ENCODE measurements around the gene ARHGAP42. TPM values are rescaled to one million over a fixed set of nuclear protein-coding genes. Genes with fewer than 3 reads are reported as not detected.
A peak's percentile ranks its signal among the peaks of the same experiment; 100 is the strongest.

The ARHGAP42 gene
- total RNA-seq, 1 donor from 2014 or later: 25.3 TPM

- no peak for DNase-seq (ENCODE audit: low spot score, unreplicated experiment)
- Mint-ChIP-seq H3K4me3 (ENCODE audit: low read depth) (no peak overlapping the region), H3K4me1 (ENCODE audit: low read depth) (peaks cover 6% of the 10 kb centered on the region), H3K36me3 (ENCODE audit: insufficient read depth) (no peaks in the 10 kb centered on the region), H3K27me3 (no peaks in the 10 kb centered on the region), H3K9me3 (ENCODE audit: low read depth) (no peaks in the 10 kb centered on the region), H3K27ac (no peak overlapping the region)
- TF ChIP-seq CTCF (IDR thresholded peaks at IDR 0.05; ENCODE audit: unreplicated experiment): no peak
These were observed 14.0 kb upstream of the ARHGAP42 start for GRCh38 chr11:100673063-100673462.

DNA sequence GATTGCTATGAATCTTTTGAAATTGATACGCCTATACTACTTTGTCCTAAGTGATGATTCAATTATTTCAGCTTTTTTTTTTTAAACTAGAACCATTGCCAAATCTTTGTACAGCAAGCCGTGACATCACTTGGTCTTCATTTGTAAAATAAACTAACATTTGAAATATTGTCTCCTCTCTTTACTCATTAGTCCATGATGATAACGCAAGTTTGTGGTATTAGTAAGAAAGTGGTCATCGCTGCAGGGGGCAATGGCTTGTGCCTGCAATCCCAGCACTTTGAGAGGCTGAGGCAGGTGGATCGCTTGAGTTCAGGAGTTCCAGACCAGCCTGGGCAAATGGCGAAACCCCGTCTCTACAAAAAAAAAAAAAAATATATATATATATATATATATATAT, 12.9 kb upstream of the ARHGAP42 start:
- H3K27me3 Mint-ChIP-seq: no peaks in the 10 kb centered on the region
- H3K4me1 Mint-ChIP-seq (ENCODE audit: low read depth): peaks cover 6% of the 10 kb centered on the region
- no peak overlapping the region for H3K27ac Mint-ChIP-seq
- no peak for TF ChIP-seq CTCF (IDR thresholded peaks at IDR 0.05; ENCODE audit: unreplicated experiment)
- H3K4me3 Mint-ChIP-seq (ENCODE audit: low read depth): no peak overlapping the region
- H3K9me3 Mint-ChIP-seq (ENCODE audit: low read depth): no peaks in the 10 kb centered on the region
- no peak for DNase-seq (ENCODE audit: low spot score, unreplicated experiment)
- no peaks in the 10 kb centered on the region for H3K36me3 Mint-ChIP-seq (ENCODE audit: insufficient read depth)

- no peak for TF ChIP-seq CTCF (IDR thresholded peaks at IDR 0.05; ENCODE audit: unreplicated experiment)
- DNase-seq (ENCODE audit: low spot score, unreplicated experiment): no peak
- Mint-ChIP-seq H3K27me3 (no peaks in the 10 kb centered on the region), H3K36me3 (ENCODE audit: insufficient read depth) (no peaks in the 10 kb centered on the region), H3K4me1 (ENCODE audit: low read depth) (peaks cover 10% of the 10 kb centered on the region), H3K4me3 (ENCODE audit: low read depth) (no peak overlapping the region), H3K9me3 (ENCODE audit: low read depth) (no peaks in the 10 kb centered on the region), H3K27ac (no peak overlapping the region)
These were observed 11.9 kb upstream of the ARHGAP42 start for GRCh38 chr11:100675115-100675650.

DNA sequence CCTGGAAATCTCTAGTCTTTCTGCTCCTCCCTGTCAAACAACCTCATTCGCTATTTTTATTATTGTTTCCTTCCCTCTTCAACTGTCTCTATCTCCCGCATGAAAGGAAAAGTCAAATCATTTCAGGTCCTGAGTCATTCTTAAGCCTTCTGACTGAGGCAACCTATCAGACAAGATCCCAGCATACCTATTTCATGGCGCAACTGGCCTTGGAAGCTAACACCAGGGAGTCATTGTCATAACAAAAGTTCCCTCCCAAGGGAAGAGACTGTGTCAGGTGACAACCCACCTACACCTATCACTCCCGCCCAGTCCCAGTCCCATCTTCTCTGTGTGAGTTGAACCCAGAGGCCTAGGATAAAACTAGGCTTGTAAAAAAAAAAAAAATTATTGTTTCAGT, 10.2 kb upstream of the ARHGAP42 start:
- H3K4me1 Mint-ChIP-seq (ENCODE audit: low read depth): peaks cover 15% of the 10 kb centered on the region
- H3K27me3 Mint-ChIP-seq: no peaks in the 10 kb centered on the region
- no peak for DNase-seq (ENCODE audit: low spot score, unreplicated experiment)
- H3K4me3 Mint-ChIP-seq (ENCODE audit: low read depth): no peak overlapping the region
- H3K36me3 Mint-ChIP-seq (ENCODE audit: insufficient read depth): no peaks in the 10 kb centered on the region
- H3K9me3 Mint-ChIP-seq (ENCODE audit: low read depth): no peaks in the 10 kb centered on the region
- H3K27ac Mint-ChIP-seq: no peak overlapping the region
- TF ChIP-seq CTCF (IDR thresholded peaks at IDR 0.05; ENCODE audit: unreplicated experiment): no peak

DNA sequence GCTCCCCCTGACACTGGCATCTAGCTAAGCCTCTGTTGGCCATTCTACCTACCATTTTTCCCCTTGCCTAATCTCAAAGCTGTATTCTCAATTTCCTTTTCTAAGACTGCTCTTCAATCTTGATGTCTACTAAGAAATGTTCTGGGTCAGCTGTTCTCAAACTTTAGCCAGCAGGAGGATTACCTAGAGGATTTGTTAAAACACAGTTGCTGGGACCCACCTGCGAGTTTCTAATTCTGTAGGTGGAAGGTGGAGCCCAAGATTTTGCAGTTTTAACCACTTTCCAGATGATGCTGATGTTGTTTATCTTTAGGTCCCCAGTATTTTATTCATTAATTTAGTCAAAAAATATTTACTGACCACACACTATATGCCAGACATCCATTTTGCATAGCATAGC, 9.3 kb upstream of the ARHGAP42 start:
- H3K36me3 Mint-ChIP-seq (ENCODE audit: insufficient read depth): no peaks in the 10 kb centered on the region
- H3K9me3 Mint-ChIP-seq (ENCODE audit: low read depth): no peaks in the 10 kb centered on the region
- H3K27ac Mint-ChIP-seq: no peak overlapping the region
- peak; percentile 12 for TF ChIP-seq CTCF (IDR thresholded peaks at IDR 0.05; ENCODE audit: unreplicated experiment)
- peaks cover 15% of the 10 kb centered on the region for H3K4me1 Mint-ChIP-seq (ENCODE audit: low read depth)
- H3K27me3 Mint-ChIP-seq: no peaks in the 10 kb centered on the region
- H3K4me3 Mint-ChIP-seq (ENCODE audit: low read depth): no peak overlapping the region
- no peak for DNase-seq (ENCODE audit: low spot score, unreplicated experiment)
